NCI-H226 (cell line): ENCODE data around the gene ST3GAL4.
"Not testable (repeated sequence)": the region's sequence is repeated elsewhere in the genome, so short reads cannot be mapped to it uniquely, and the experiment has no call there.

ENCODE experiments used
- DNase-seq: peaks from one replicate; pipeline ENCODE4 v3.0.0-alpha.2; 2015

The ST3GAL4 gene

DNA sequence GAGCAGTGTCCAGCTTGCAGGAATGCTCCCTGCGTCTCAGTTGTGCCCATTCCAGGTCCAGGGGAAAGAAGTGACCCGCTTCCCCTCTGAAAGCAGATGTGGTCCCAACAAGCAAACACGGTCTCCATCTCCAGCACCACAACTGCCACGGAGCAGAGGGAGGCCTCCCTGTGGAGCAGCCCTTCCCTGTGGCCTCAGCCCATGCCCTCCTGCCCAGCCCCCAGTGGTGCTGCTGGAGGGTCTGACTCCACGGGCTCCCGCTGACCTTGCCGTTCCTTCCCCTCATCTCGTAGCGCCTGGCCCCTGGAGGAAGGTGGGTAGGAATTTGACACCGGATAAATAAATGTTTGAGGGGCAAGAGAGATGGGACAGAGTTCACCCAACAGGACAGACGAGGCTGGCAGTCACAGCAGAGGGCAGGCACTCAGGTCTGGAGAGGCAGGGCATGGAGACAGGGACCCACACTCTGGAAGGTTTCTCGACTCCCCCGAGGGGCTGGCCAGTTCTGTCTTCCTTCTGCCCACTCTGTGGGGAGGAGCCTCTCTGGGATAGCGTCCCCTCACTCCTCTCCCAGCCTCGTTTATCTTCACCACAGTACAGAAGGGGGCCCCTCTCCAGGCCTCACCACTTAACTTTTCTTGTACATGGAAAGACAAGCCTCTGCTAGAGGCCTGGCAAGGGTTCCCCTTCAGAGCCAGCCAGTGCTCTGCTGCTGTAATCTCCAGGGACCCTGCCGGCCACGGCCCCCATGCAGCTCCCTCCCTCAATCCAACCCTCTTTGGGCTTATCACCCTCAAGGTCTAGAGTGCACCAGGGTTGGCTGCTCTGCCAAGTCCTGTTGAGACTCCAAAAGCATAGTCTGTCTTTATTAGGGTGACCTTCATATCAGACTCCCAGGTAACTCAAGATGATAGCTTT, 7.5 kb upstream of the ST3GAL4 start:
- DNase-seq, result no peak

DNA sequence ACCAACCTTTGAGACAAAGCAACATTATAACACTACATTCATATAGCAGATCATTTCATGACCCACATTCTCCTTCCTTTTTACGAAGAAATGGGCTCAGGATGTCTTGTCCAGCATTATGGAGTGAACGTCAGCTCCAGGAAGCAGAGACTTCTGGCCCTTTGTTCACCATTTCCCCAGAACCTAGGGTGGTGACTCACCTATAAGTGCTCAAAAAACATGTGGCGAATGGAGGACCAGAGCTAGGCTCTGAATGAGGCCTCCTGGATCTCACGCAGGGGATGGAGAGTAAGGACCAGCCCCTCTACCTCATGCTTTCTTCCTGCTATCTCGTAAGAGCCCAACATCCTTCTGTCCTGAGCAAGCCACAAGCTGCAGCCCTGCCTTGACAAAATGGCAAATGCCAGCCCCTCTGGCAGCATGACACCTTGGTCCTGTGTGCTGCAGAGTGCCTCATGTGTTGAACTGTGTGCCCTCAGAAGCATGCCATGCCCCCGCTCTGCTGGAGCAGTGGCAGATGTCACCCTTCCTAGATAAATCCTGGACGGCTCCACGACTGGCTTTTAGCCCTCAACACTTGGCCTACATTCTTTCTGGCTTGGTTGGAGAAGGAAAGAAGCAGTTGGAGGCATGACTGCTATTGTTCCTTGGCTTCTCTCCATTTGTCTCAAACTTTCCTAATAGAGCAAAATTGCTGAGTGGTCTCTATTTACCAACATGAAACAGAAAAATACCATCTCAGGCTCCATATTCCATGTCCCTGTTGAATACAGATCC, 6.5 kb upstream of the ST3GAL4 start:
- DNase-seq, result no peak

DNA sequence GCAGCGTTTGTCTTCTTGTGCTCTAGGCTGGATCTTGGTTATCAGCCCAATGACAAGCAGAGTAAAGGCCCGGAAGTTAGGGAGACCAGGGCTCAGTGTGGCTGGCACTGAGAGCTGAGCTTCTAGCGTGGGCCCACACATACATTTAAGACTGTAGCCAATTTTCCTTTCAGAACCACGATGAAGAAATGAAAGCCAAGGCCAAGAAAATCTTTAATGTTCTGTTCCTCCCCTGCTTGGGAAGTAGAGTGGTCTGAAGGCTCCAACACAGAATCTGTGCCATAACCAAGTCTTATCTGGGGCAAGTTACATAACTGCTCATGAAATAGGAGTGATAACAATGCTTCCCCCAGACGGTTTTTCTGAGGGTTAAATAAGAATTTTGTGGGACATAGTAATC, 4.7 kb upstream of the ST3GAL4 start:
- DNase-seq, result no peak

DNA sequence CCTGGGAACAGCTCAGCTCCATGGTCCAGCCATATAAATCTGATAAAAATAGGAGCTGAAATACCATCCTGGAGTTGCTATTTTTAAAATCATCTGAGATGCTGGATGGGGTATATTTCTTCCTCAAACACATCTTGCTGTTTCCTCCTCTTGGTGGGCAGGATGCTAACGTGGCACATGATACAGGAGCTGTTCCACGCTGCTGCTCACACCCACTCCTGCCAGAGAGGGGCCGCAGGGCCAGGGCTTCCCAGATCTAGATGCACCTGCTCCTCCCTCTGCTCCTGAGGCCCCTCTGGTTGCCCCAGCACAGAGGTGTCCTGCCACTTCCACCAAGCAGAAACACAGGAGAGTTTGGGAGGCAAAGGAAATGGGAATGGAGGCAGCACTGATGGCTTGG, 3.3 kb upstream of the ST3GAL4 start:
- DNase-seq, result no peak

DNA sequence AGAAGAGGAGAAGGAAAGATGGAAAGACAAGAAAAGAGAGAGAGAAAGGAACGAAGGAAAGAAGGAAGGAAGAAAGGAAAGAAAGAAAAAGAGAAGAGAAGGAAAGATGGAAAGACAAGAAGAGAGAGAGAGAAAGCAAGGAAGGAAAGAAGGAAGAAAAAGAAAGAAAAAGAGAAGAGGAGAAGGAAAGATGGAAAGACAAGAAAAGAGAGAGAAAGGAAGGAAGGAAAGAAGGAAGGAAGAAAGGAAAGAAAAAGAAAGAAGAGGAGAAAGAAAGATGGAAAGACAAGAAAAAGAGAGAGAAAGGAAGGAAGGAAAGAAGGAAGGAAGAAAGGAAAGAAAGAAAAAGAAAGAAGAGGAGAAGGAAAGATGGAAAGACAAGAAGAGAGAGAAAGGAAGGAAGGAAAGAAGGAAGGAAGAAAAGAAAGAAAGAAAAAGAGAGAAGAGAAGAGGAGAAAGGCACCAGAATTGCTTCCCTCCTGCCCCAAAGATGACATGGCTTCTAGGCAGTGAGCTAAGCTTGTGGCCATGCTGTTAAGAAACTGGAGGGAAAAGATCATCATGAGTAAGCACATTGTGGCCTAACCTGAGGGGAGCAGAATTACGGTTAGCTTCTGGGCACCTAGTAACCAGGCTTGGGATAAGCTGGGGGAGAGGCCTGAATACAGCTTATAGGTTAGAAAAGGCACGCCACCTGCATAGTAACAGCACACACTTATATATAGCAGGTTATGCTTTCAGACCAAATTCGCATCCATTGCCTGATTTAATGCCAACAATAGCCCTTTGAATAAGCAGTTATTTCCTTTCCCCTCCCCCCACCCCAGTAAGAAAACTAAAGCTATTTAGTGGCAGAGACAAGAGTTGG, 2.3 kb upstream of the ST3GAL4 start:
- peak; percentile 70 for DNase-seq

DNA sequence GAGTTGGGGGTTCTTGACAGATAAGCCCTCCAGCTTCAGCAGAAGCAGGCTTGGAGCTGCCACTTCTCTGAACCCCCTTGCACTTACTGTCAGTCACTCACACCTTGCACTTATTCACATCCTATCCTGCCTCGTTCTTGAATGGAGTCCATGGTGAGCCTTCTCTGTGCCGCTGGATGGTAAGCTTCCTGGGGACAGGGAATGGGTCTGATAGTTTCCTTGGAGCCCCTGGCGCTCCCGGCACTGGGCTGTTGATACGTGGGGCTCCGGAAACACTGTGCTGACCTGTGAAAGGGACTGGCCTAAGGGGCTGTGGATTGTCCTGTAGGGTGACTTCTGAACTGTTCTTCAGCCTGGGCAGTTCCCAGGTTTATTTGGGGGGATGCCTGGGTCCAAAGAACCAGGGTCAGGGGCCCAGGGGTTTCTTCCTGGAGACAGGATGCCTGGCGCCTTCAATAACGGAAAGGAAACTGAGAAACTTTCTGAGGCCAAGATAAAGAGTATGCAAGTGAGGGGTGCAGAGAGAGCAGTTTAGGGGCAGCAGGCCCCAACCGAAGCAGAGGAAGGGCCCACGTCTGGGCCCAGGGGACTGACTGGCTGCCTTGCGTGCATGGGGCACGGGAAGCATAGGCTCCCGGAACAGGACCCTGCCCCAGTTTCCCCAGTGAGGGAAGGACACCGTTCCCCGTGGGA, 709 bp upstream of the ST3GAL4 start:
- no peak for DNase-seq

DNA sequence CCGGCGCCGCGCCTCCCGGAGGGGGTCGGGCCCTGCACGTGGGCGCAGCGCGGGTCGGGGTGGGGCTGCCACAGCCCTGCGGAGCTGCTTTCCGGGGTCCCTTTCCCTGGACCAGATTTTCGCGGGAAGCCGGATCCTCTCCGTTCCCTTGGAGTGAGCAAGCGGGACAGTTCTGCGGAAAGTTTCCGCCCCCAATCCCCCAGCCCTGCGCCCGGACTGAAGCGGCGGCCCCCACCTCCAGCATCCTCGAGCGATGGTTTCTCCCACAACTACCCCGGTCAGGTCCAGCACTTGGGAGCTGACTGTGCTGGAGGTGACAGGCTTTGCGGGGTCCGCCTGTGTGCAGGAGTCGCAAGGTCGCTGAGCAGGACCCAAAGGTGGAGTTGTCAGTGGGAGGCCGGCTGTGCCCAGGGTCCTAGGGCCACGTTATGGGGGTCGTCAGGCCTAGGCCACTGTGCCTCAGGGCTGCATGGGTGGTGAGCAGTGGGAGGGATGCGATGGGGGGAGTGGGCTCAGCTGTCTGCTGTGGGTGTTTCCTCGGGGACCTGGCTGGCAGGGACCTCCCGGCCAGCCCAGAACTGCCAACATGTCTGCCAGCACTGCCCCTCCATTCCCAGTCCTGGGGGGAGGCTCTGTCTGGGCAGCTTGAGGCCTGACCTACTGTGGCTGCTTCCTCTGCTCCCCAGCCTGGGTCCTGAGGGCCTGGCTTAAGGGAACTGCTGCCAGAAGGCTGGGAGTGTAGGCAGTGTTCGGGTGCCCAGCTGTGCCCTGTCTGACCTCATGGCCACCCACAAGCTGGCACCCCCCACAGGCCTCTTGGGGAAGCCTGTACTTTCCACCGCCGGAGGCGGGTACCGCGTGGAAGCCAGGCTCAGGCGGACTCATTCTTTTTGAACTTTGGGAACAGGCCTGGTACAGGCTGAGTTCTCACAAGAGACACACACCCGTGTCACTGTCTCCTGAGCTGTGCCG, 726 bp downstream of the ST3GAL4 start:
- no peak for DNase-seq

DNA sequence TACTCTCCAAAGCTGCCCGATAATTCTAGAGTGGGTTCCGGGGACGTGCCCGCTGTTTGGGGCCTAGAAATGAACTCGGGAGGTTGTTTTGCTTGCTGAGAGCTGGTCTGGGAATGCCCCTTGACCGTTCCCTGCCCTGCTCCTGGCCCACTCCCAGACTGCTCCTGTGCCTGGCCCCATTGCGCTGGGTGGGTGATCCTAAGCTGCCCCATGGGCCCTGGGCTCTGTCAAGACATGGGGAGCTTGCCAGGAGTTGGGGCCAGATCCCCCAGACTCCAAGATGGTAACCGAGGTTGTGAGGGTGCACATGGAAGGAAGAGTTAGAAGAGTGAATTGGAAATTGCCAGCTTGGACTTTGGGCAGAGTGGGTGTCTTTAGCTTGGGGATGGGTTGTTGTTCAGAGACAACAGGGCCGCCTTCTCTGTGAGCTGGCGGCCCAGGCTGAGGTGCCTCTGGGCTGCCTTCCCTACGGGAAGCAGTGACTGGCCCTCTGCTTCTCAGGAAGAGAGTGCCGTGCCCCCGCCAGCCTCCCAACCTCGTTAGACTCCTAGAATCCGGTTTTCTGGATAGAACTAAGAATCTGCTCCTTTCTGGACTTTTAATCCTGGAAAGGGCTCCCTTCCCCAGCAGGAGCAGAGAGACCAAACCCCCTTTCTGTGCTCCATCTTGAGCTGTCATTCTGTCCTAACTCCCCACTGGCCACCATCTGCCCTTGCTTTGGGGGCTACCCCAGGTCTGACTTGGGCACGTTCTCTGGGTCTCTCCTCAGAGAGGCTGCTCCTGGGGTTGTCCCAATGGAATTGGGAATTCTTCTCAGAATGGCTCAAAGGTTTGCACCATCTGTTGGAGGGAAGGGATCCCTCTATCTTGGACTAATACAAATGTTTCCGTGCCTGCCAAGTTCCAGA, 1.8 kb downstream of the ST3GAL4 start:
- no peak for DNase-seq

DNA sequence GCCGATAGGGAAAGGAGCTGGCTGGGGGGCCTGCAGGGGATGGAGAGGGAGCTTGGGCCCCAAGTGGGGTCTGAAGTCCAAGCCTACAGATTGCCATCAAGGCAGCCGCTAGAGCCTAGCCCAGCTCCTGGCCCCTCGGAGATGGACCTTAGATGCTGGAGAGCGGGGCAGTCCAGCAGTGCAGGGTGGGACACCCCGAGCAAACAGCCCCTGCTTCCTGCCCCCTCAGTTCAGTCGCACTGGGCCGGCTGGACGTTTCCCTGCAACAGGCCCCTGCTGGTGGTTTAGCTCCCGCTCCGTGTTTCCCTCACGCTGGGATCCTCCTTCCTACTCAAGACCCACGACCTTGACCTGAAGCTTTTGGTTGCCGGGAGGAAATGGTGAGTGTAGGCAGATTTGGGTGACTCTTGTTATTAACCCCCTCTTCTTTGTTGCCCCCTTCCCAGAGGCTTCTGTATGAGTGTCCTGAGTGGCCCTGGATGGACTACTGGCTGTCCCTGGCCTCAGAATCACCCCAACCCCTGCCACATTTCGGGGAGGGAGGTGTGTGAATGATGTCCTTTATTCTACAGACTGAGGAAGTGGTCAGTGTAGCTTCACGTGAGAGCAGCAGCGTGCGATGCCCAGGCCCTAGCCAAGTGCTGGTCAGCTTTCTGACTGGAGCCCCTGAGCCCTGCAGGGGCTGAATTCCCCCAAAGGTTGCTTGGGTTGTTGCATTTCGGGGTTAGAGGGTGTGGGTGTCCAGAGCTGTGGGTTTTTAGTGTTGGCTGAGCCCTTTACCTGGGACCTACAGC, 2.7 kb downstream of the ST3GAL4 start:
- no peak for DNase-seq

DNA sequence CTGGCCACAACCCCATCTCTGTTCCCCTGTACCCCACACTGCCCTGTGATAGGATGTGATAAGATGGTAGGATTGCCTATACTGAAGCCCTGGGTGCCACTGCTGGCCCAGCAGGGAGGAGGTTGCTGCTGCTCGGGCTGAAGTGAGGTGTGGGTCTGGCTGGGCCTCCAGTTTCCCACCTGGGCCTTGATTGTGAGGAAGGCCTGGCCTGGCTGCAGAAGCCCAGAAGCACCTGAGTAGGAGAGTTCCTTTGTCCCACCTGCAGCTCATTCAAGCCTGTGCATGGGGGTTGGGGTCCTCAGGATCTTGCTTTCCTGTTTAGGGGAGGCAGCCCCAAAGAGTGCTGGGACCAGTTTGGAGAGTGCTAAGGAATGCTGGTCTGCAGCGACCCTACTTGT, 3.3 kb downstream of the ST3GAL4 start:
- no peak for DNase-seq

DNA sequence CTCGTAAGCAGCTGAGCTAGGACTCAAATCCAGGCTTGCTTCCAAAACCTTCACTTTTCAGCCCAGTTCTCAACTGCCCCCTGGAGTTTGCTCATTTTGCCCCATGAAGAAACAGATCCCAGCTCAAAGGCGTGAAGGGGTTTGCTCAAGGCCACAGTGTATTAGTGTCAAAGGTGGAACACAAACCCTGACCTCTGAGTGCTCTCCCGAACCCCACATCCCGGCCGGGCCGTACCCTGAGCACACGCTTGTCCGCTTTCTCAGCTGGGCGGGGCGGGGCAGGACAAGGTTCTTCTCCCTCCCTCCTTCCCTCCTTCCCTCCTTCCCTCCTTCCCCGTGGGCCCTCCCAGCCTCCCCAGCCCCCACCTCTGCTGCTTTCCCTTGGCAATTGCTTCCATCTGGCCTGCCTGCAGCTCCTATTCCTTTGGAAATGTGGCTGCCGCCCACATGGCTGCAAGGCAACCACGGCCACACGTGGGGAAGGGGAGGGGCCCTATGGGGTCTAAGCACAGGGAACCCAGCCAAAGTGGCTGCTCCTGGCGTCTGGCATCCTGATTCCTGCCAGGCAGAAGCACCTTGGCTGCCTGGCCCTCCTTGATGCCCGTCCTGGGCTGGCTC, 4.1 kb downstream of the ST3GAL4 start:
- no peak for DNase-seq

DNA sequence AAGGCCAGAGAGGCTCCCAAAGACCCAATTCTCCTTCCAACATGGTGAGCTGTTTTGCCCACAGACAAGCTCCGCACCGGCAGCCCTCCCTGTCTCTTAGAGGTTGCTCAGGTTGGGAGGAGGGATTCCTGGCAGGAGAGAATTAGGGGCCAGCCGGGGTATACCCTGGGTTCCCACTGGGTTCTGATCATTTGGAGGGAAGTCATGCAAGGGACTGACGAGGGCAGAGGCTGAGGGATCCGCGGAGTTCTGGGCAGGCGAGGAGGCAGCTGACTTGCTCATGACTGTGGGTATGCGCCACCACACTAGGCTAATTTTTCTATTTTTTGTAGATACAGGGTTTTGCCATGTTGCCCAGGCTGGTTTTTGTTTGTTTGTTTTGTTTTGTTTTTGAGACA, 4.6 kb downstream of the ST3GAL4 start:
- no peak for DNase-seq

DNA sequence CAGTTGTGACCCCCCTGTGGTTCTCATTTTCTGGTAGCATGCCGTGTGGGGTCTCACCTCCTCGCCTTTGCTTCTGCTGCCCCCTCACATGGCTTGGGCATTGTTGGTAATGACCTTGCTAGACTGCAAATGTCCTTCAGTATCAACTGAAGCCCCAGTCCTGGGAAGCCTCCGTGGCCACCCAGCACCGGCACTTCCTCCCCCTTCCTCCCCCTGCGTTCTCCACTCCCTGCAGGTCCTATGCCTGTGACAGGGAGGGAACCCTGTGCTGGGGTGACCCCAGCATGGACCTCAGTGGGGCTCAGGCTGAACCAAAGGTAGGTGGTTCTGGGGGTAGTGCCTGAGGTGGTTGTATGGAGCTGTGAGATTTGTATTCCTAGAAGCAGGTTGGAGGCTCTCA, 5.9 kb downstream of the ST3GAL4 start:
- no peak for DNase-seq

DNA sequence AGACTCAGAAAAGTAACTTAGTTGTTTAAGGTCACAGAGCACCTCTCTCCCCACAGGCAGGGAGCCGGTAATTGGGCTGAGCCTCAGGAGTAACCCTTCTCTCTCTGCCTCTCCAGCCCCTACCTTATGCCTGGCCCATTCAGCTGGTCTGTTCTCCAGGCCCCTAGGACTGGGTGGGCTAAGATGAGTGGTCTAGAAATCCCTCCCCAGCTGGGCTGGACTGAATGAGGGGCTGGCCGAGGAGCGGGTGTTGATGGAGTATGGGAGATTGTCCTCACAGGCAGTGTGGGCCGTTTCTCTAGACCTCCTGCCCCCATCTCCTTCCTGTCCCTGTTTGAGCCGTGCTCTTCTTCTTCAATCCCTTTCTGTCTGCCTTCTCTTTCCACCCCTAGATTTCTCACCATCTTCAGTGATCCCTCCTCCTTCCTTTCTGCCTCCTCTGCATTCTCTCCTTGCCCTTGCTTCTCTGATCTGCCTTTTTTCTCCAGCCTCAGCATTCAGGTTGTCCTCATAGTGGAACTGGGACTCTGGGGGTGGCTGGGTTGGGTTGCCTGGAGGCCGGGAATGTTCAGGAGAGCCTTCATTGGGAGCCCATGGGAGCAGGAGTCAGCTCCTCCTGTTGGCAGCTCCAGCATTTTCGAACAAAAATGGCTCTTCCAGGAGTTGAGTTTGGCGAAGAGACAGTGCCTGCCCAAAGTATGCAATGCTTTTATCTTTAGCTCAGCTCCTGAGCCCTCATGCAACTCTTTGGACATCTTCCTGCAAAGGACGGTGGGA, 7.6 kb downstream of the ST3GAL4 start:
- no peak for DNase-seq

DNA sequence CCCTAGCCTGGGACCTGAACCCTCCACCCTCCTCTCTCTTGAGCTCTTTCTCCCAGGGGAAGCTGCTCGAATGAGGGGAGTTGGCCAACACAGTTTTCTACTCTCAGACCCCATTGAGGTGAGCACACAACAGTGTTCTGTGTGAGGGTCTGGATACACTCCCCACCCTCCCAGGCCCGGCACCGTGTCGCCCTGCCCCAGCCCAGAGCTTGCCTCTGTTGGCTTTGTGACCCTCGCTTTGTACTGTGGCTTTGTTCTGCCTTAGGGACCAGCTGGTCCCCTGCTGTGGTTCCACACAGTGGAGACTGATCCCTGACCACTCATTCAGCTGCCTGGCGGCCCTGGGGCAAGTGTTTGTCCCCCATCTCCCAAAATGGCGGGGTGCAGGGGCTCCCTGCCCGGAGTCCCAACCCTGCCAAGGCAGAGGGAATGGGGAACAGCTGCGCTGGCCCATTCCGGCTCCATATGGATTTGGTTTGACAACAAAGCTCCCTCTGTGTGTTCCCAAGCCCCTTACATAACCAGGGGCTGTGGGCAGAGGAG, 8.3 kb downstream of the ST3GAL4 start:
- no peak for DNase-seq

DNA sequence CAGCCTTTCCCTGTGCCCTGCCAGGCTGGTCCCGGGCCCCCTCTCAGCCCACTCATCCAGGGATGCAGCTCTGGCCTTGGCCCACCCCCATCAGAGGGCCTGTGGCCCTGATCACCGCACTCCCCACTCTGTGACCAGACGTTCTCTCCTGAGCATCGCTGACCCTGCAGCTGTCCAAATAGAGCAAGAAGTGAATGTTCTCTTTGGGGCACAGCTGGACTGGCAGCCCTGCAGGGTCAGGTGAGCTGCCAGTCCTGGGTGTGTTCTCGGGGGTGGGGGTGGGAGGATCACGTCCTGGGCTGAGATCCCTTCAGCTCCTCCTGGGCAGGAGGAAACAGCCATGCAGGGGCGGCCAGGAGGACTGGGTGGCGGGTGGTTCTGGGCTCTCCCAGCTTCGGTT, 9.2 kb downstream of the ST3GAL4 start:
- not testable (repeated sequence) for DNase-seq

DNA sequence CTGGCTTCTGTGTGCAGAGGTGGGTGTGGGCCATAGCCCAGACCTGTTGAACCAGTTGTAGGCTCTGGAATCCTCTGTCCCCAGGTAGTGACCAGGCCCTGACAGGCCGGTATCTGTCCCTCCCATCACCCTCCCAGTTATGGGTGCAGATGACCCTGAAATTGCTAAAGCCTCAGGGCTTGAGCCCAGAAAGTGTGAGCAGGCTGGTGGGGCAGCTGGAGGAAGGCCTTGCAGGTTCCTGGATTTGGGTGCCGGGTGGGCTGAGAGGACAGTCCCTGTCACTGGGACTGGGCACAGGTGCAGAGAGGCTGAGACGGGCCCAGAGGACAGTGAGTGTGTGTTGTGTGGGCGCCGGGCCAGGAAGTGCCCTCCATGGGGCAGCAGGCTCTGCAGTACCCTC, 10.0 kb downstream of the ST3GAL4 start:
- DNase-seq, result not testable (repeated sequence)
